NCI-H2107 treated with DMSO at 0.1 percent for 48 hours (cell line): Measurements from ENCODE around the gene PNLIPRP2.

Source experiments
- DNase-seq: peaks from one replicate; lab custom pipeline; 2025; ENCODE audit not compliant: unreplicated experiment; lab: John Stamatoyannopoulos, UW

Gene PNLIPRP2

GRCh38 chr10:116612107-116612769 lies 8.5 kb upstream of the PNLIPRP2 start:
- DNase-seq: no peak

GRCh38 chr10:116613471-116613870 lies 7.3 kb upstream of the PNLIPRP2 start:
- no peak for DNase-seq

GRCh38 chr10:116614796-116615195 lies 6.0 kb upstream of the PNLIPRP2 start:
- DNase-seq: no peak

GRCh38 chr10:116615199-116615776 lies 5.5 kb upstream of the PNLIPRP2 start:
- no peak for DNase-seq

- DNase-seq: no peak
Observed at GRCh38 chr10:116621476-116621875, 723 bp downstream of the PNLIPRP2 start.

- no peak for DNase-seq
Observed at GRCh38 chr10:116621934-116622655, 1.3 kb downstream of the PNLIPRP2 start.

- no peak for DNase-seq
Observed at GRCh38 chr10:116625845-116626244, 5.1 kb downstream of the PNLIPRP2 start.

GRCh38 chr10:116626815-116627214 lies 6.1 kb downstream of the PNLIPRP2 start:
- DNase-seq: no peak

- no peak for DNase-seq
Observed at GRCh38 chr10:116627386-116627933, 6.7 kb downstream of the PNLIPRP2 start.

GRCh38 chr10:116629340-116629739 lies 8.6 kb downstream of the PNLIPRP2 start:
- DNase-seq: no peak

- DNase-seq: no peak
Observed at GRCh38 chr10:116630020-116630419, 9.3 kb downstream of the PNLIPRP2 start.

- no peak for DNase-seq
Observed at GRCh38 chr10:116631871-116632295, 11.1 kb downstream of the PNLIPRP2 start.

GRCh38 chr10:116632596-116633215 lies 12.0 kb downstream of the PNLIPRP2 start:
- DNase-seq: no peak

GRCh38 chr10:116633216-116633600 lies 12.5 kb downstream of the PNLIPRP2 start:
- DNase-seq: no peak

- DNase-seq: no peak
Observed at GRCh38 chr10:116634126-116634975, 13.6 kb downstream of the PNLIPRP2 start.

- DNase-seq: no peak
Observed at GRCh38 chr10:116636385-116636784, 15.6 kb downstream of the PNLIPRP2 start.

- DNase-seq: no peak
Observed at GRCh38 chr10:116636976-116637375, 16.2 kb downstream of the PNLIPRP2 start.

- DNase-seq: no peak
Observed at GRCh38 chr10:116637830-116638229, 17.1 kb downstream of the PNLIPRP2 start.

- no peak for DNase-seq
Observed at GRCh38 chr10:116646502-116646901, 25.7 kb downstream of the PNLIPRP2 start.

GRCh38 chr10:116648903-116649302 lies 28.1 kb downstream of the PNLIPRP2 start:
- no peak for DNase-seq

GRCh38 chr10:116653885-116654284 lies 33.1 kb downstream of the PNLIPRP2 start:
- DNase-seq: no peak
